CD4-positive, alpha-beta T cell treated with Interleukin-4 for 1 hour (primary cell): ENCODE data around the gene BAHD1.

Source experiments
- DNase-seq, 2 donors: peaks; one replicate each; pipeline ENCODE4 v3.0.0-alpha.2; 2020 to 2022

The BAHD1 gene

GRCh38 chr15:40470423-40471104 lies 29.8 kb downstream of the BAHD1 start, which contains the start of gene CHST14:
Gene CHST14, plus strand, starts transcription at chr15:40470984. Its CDS starts 230 bp downstream, at chr15:40471214.
- peak; percentile 45 to 65 for DNase-seq

GRCh38 chr15:40471105-40471807 lies 30.5 kb downstream of the BAHD1 start:
- DNase-seq = peak in 1 of 2 donors; percentile 17

- DNase-seq = no peak
These were observed 31.0 kb downstream of the BAHD1 start for GRCh38 chr15:40471808-40472150.

- no peak for DNase-seq
These were observed 31.5 kb downstream of the BAHD1 start for GRCh38 chr15:40472171-40472727.

- no peak for DNase-seq
These were observed 33.8 kb downstream of the BAHD1 start for GRCh38 chr15:40474581-40474980.

GRCh38 chr15:40477642-40478327 lies 37.0 kb downstream of the BAHD1 start:
- DNase-seq = no peak

GRCh38 chr15:40479024-40479423 lies 38.3 kb downstream of the BAHD1 start:
- DNase-seq = no peak

GRCh38 chr15:40481341-40482074 lies 40.8 kb downstream of the BAHD1 start:
- DNase-seq = no peak

GRCh38 chr15:40483919-40484318 lies 43.2 kb downstream of the BAHD1 start:
- no peak for DNase-seq

GRCh38 chr15:40486066-40486770 lies 45.5 kb downstream of the BAHD1 start:
- no peak for DNase-seq

- no peak for DNase-seq
These were observed 47.3 kb downstream of the BAHD1 start for GRCh38 chr15:40487816-40488682.

- DNase-seq = no peak
These were observed 48.8 kb downstream of the BAHD1 start for GRCh38 chr15:40489274-40490175.

GRCh38 chr15:40493089-40493840 lies 52.5 kb downstream of the BAHD1 start:
- peak; percentile 35 to 69 for DNase-seq

- DNase-seq = no peak
These were observed 54.8 kb downstream of the BAHD1 start for GRCh38 chr15:40495516-40495915.

- no peak for DNase-seq
These were observed 57.7 kb downstream of the BAHD1 start for GRCh38 chr15:40498418-40498817.

- no peak for DNase-seq
These were observed 58.1 kb downstream of the BAHD1 start for GRCh38 chr15:40498891-40499290.

GRCh38 chr15:40499931-40500330 lies 59.2 kb downstream of the BAHD1 start:
- DNase-seq = no peak

GRCh38 chr15:40500568-40501330 lies 60.0 kb downstream of the BAHD1 start:
- DNase-seq = no peak

GRCh38 chr15:40501487-40501886 lies 60.7 kb downstream of the BAHD1 start:
- DNase-seq = no peak
